IMR-90 (cell line): Measurements from ENCODE around the gene CTDSP2. TPM values are rescaled to one million over a fixed set of nuclear protein-coding genes. Genes with fewer than 3 reads are reported as not detected.

ENCODE experiments used
- ATAC-seq: fragments of 200-7000 bp; cut with Tn5 transposase; 2 replicates; pipeline ENCODE4 v1.9.1; 2020; ENCODE audit warnings: low read depth, mild to moderate bottlenecking, moderate library complexity
- BruUV-seq: library from RNA; stranded (reverse); fragments of 400-500 nt; replicated peaks from 2 replicates; lab custom pipeline; 2021; lab: Mats Ljungman, UMichigan
- CTCF ChIA-PET: fragments of 300-600 bp; formaldehyde crosslinking; extraction: SDS; loops from one replicate; lab custom pipeline; 2021; ENCODE audit warnings: antibody characterized with exemption; lab: Yijun Ruan, JAX
- POLR2A ChIA-PET: fragments of 300-600 bp; sonication (Branson Sonifier 250); formaldehyde crosslinking; loops from one replicate; lab custom pipeline; 2022; ENCODE audit warnings: antibody characterized with exemption; ENCODE audit not compliant: unreplicated experiment; lab: Charles Lee
- DNase-seq: peaks from one replicate; pipeline ENCODE4 v3.0.0; 2013
- H2AFZ ChIP-seq: replicated peaks from 2 replicates; pipeline ENCODE3; 2013; ENCODE audit warnings: low read length, mild to moderate bottlenecking; ENCODE audit not compliant: poor library complexity
- H2AK5ac ChIP-seq: 2 replicates; pipeline ENCODE4 v1.6.1; 2013; ENCODE audit warnings: low read depth, low read length, inconsistent platforms
- H2AK9ac ChIP-seq: replicated peaks from 2 replicates; pipeline ENCODE3; 2013; ENCODE audit warnings: mild to moderate bottlenecking, low read depth, low read length, moderate library complexity; ENCODE audit not compliant: poor library complexity
- H2BK120ac ChIP-seq: 2 replicates; pipeline ENCODE4 v1.6.1; 2013; ENCODE audit warnings: low read depth, low read length, inconsistent platforms
- H2BK15ac ChIP-seq: 3 replicates; pipeline ENCODE4 v1.6.1; 2013; ENCODE audit warnings: low read depth, low read length, inconsistent platforms
- H2BK20ac ChIP-seq: 2 replicates; pipeline ENCODE4 v1.6.1; 2013; ENCODE audit warnings: low read depth, mild to moderate bottlenecking, inconsistent platforms, low read length, moderate library complexity
- H2BK5ac ChIP-seq: 2 replicates; pipeline ENCODE4 v1.6.1; 2013; ENCODE audit warnings: mild to moderate bottlenecking, low read depth, low read length, inconsistent platforms; ENCODE audit not compliant: poor library complexity, severe bottlenecking
- H3K14ac ChIP-seq: replicated peaks from 2 replicates; pipeline ENCODE4 v1.6.1; 2013; ENCODE audit warnings: low read depth, low read length, inconsistent platforms
- H3K18ac ChIP-seq: 2 replicates; pipeline ENCODE4 v1.6.1; 2013; ENCODE audit warnings: low read depth, low read length, control low read depth
- H3K23ac ChIP-seq: 2 replicates; pipeline ENCODE4 v1.6.1; 2013; ENCODE audit warnings: low read depth, low read length, inconsistent platforms
- H3K27ac ChIP-seq: 2 replicates; pipeline ENCODE4 v1.5.1; 2013; ENCODE audit warnings: mild to moderate bottlenecking, control low read depth, low read length; ENCODE audit not compliant: insufficient read depth
- H3K27me3 ChIP-seq: 2 replicates; pipeline ENCODE4 v1.6.1; 2013; ENCODE audit warnings: low read length; ENCODE audit not compliant: control insufficient read depth, insufficient read depth
- H3K36me3 ChIP-seq: 2 replicates; pipeline ENCODE4 v1.6.1; 2013; ENCODE audit warnings: low read length, mixed read lengths; ENCODE audit not compliant: control insufficient read depth, insufficient read depth
- H3K4ac ChIP-seq: 2 replicates; pipeline ENCODE4 v1.6.1; 2013; ENCODE audit warnings: low read depth, low read length, inconsistent platforms
- H3K4me1 ChIP-seq: 2 replicates; pipeline ENCODE4 v1.6.1; 2013; ENCODE audit warnings: low read length, mixed read lengths; ENCODE audit not compliant: control insufficient read depth, insufficient read depth
- H3K4me2 ChIP-seq: 2 replicates; pipeline ENCODE4 v1.6.1; 2013; ENCODE audit warnings: low read depth, mild to moderate bottlenecking, control low read depth, low read length, moderate library complexity
- H3K4me3 ChIP-seq: 2 replicates; pipeline ENCODE4 v1.5.1; 2013; ENCODE audit warnings: low read depth, mild to moderate bottlenecking, control low read depth, low read length, moderate library complexity; ENCODE audit not compliant: insufficient read depth
- H3K56ac ChIP-seq: 2 replicates; pipeline ENCODE4 v1.6.1; 2013; ENCODE audit warnings: low read length, inconsistent platforms; ENCODE audit not compliant: insufficient read depth; ENCODE audit errors: extremely low read depth
- H3K79me1 ChIP-seq, 2 experiments: 2 replicates each; pipeline ENCODE4 v1.6.1; 2013; ENCODE audit warnings: low read length in 2 of 2, inconsistent platforms in 1 of 2, low read depth in 1 of 2
- H3K9ac ChIP-seq: 2 replicates; pipeline ENCODE4 v1.6.1; 2013; ENCODE audit warnings: low read depth, low read length, control low read depth
- H3K9me1 ChIP-seq: 2 replicates; pipeline ENCODE4 v1.6.1; 2013; ENCODE audit warnings: low read length, inconsistent platforms; ENCODE audit not compliant: insufficient read depth
- H3K9me3 ChIP-seq: 2 replicates; pipeline ENCODE4 v1.6.1; 2013; ENCODE audit warnings: low read length; ENCODE audit not compliant: control insufficient read depth, insufficient read depth
- H4K20me1 ChIP-seq: 2 replicates; pipeline ENCODE4 v1.6.1; 2013; ENCODE audit warnings: low read length, inconsistent platforms; ENCODE audit not compliant: insufficient read depth
- H4K5ac ChIP-seq: 2 replicates; pipeline ENCODE4 v1.6.1; 2013; ENCODE audit warnings: mild to moderate bottlenecking, low read depth, low read length, control low read depth
- H4K8ac ChIP-seq, 2 experiments: 2 replicates each; pipeline ENCODE4 v1.6.1; 2013; ENCODE audit warnings: low read depth in 2 of 2, low read length in 2 of 2, control low read depth in 1 of 2, inconsistent platforms in 1 of 2
- H4K91ac ChIP-seq: 2 replicates; pipeline ENCODE4 v1.6.1; 2013; ENCODE audit warnings: low read depth, low read length, inconsistent platforms; ENCODE audit not compliant: insufficient read depth
- BHLHE40 ChIP-seq: fragments of 150-350 bp; IDR thresholded peaks from 2 replicates; pipeline ENCODE4 v1.6.1; 2016; ENCODE audit warnings: mild to moderate bottlenecking, low read depth, low read length
- MAFK ChIP-seq: IDR thresholded peaks from 2 replicates; pipeline ENCODE4 v1.6.1; 2012; ENCODE audit warnings: low read depth, low read length, improper control_type of control experiment
- MAZ ChIP-seq: IDR thresholded peaks from 2 replicates; pipeline ENCODE4 v1.6.1; 2012; ENCODE audit warnings: low read depth, mild to moderate bottlenecking, low read length, improper control_type of control experiment, moderate library complexity, borderline replicate concordance
- MXI1 ChIP-seq: IDR thresholded peaks from 2 replicates; pipeline ENCODE4 v1.6.1; 2012; ENCODE audit warnings: low read depth, mild to moderate bottlenecking, low read length, moderate library complexity, borderline replicate concordance
- POLR2A ChIP-seq: IDR thresholded peaks from 2 replicates; pipeline ENCODE4 v1.6.1; 2012; ENCODE audit warnings: mild to moderate bottlenecking, low read depth, low read length
- RFX5 ChIP-seq: IDR thresholded peaks from 2 replicates; pipeline ENCODE4 v1.8.0; 2012; ENCODE audit warnings: low read depth, mild to moderate bottlenecking, low read length, moderate library complexity
- SMC3 ChIP-seq: fragments of 150-350 bp; IDR thresholded peaks from 2 replicates; pipeline ENCODE4 v1.6.1; 2016; ENCODE audit warnings: low read depth, mild to moderate bottlenecking, antibody characterized with exemption, low read length, moderate library complexity
- WGBS, 2 experiments: methylation state at CpG; one replicate each; pipeline versions ENCODE4 v1.1.5 to v1.1.7; 2013; ENCODE audit warnings: missing lambda C conversion rate in 2 of 2; ENCODE audit not compliant: insufficient read length in 1 of 2; ENCODE audit errors: extremely low coverage in 2 of 2; 5-methylcytosine and 5-hydroxymethylcytosine counted together
- dilution Hi-C: fragments of 300-500 bp; cut with HindIII; formaldehyde crosslinking; loops from one replicate; pipeline ENCODE4 v1.14.3; 2018; ENCODE audit warnings: low sequenced_read_pairs; ENCODE audit not compliant: unreplicated experiment
- in situ Hi-C: fragments of 300-500 bp; cut with MboI; formaldehyde crosslinking; loops from 3 replicates; pipeline ENCODE4 v1.14.3; 2019; ENCODE audit warnings: low sequenced_read_pairs, inconsistent platforms, mixed read lengths
- intact Hi-C: fragments of 100-400 bp; cut with micrococcal nuclease; formaldehyde crosslinking; loops from 2 replicates; pipeline ENCODE4 v1.10.0; 2022
- polyA plus RNA-seq, 3 experiments: library from polyadenylated mRNA; depleted of rRNA; stranded (reverse); fragments of >200 nt; gene quantifications; 2 replicates each; pipeline ENCODE4 v1.2.3, GENCODE V29; 2012; ENCODE audit warnings: low replicate concordance in 1 of 3
- total RNA-seq: library from RNA; depleted of rRNA; stranded (reverse); fragments of >200 nt; gene quantifications from 2 replicates; pipeline ENCODE4 v1.2.3, GENCODE V29; 2012

The CTDSP2 gene
- total and polyA plus RNA-seq, 2 of the 4 experiments (the other 2 are of a cell fraction), result 114 to 156 TPM

- H3K9ac ChIP-seq, result no peak overlapping the region
- H3K56ac ChIP-seq, result no peak overlapping the region
- H2BK120ac ChIP-seq, result no peak overlapping the region
- no peak overlapping the region for H3K14ac ChIP-seq
- dilution Hi-C loops, result no loop called here
- CTCF ChIA-PET, result interaction anchor here (1.6 kb wide), 1 partner anchor 84 kb away, joined by 4 read pairs; no protein-coding TSS in a partner anchor
- ATAC-seq, result peak; percentile 10; the same call in 1 of the 2 replicates
- no TSS peak for BruUV-seq
- TF ChIP-seq BHLHE40, result no peak
- no peak for TF ChIP-seq MXI1
- TF ChIP-seq SMC3, result no peak
- TF ChIP-seq MAZ, result no peak
- no peak for TF ChIP-seq MAFK
- TF ChIP-seq POLR2A, result no peak
- TF ChIP-seq RFX5, result no peak
- no peak overlapping the region for H3K27ac ChIP-seq
- H3K4me3 ChIP-seq, result no peak overlapping the region
- H3K27me3 ChIP-seq, result no peaks in the 10 kb centered on the region
- H2AK5ac ChIP-seq, result no peak overlapping the region
- H4K8ac ChIP-seq, result no peak overlapping the region
- intact Hi-C loops, result no loop called here
- H3K9me3 ChIP-seq, result no peaks in the 10 kb centered on the region
- no peak overlapping the region for H2BK20ac ChIP-seq
- H2AK9ac ChIP-seq, result no peak overlapping the region
- H3K36me3 ChIP-seq, result peaks cover 31% of the 10 kb centered on the region
- in situ Hi-C loops, result no loop called here
- POLR2A ChIA-PET, result interaction anchor here (0.5 kb wide), 1 partner anchor 8 kb away, joined by 3 read pairs; no protein-coding TSS in a partner anchor
- H3K4me2 ChIP-seq, result no peak overlapping the region
- no peak overlapping the region for H3K23ac ChIP-seq
- WGBS, 2 experiments, result 79% methylated on average over 2 of the region's 14 CpGs; no CpG with 5 or more reads in 1 of the 2 experiments
- peaks cover 3% of the 10 kb centered on the region; the same call in 1 of the 2 replicates for H3K4me1 ChIP-seq
- H4K5ac ChIP-seq, result no peak overlapping the region
- no peak for DNase-seq
- peaks cover 17% of the 10 kb centered on the region for H3K9me1 ChIP-seq
- no peak overlapping the region for H3K18ac ChIP-seq
- H2AFZ ChIP-seq, result peak overlapping the region; percentile 52
- no peaks in the 10 kb centered on the region; the same call in 1 of the 2 replicates for H4K20me1 ChIP-seq
- no peak overlapping the region for H2BK15ac ChIP-seq
- no peak overlapping the region for H2BK5ac ChIP-seq
- no peaks in the 10 kb centered on the region for H3K79me1 ChIP-seq
- H4K91ac ChIP-seq, result no peak overlapping the region; the same call in 1 of the 2 replicates
- H3K4ac ChIP-seq, result no peak overlapping the region
Measured at GRCh38 chr12:57813111-57813970, 33.2 kb downstream of the CTDSP2 start.
